Neural cell (in vitro differentiated cells): Measurements from ENCODE around the gene URAD. TPM values are rescaled to one million over a fixed set of nuclear protein-coding genes. Genes with fewer than 3 reads are reported as not detected.

Experiments used
- H2AFZ ChIP-seq: fragments of 200-600, 300-800 bp; sonication (generic), shearing (Covaris generic); 2 replicates; pipeline ENCODE4 v1.6.0; 2014; ENCODE audit warnings: low read depth, mild to moderate bottlenecking, antibody characterized with exemption, low read length, moderate library complexity
- H3F3A ChIP-seq: fragments of 200-600 bp; shearing (Covaris generic); 2 replicates; pipeline ENCODE4 v1.6.1; 2016; ENCODE audit warnings: mild to moderate bottlenecking, moderate library complexity, mixed read lengths, antibody characterized with exemption, low read length; ENCODE audit not compliant: insufficient read depth, poor library complexity, severe bottlenecking
- H3K27ac ChIP-seq: fragments of 200-600, 300-800 bp; sonication (generic), shearing (Covaris generic); 2 replicates; pipeline ENCODE4 v1.5.1; 2014; ENCODE audit warnings: mild to moderate bottlenecking, low read length, moderate library complexity
- H3K27me3 ChIP-seq: fragments of 300-800, 200-600 bp; sonication (generic), shearing (Covaris generic); 2 replicates; pipeline ENCODE4 v1.6.0; 2014; ENCODE audit warnings: mild to moderate bottlenecking, low read depth, low read length, moderate library complexity; ENCODE audit not compliant: insufficient read depth
- H3K36me3 ChIP-seq: fragments of 300-800, 200-600 bp; sonication (generic), shearing (Covaris generic); 2 replicates; pipeline ENCODE4 v1.5.1; 2014; ENCODE audit warnings: mild to moderate bottlenecking, antibody characterized with exemption, low read length, moderate library complexity; ENCODE audit not compliant: insufficient read depth
- H3K4me2 ChIP-seq: fragments of 300-800, 200-600 bp; sonication (generic), shearing (Covaris generic); 2 replicates; pipeline ENCODE4 v1.6.0; 2014; ENCODE audit warnings: mild to moderate bottlenecking, low read length
- H3K4me3 ChIP-seq: fragments of 300-800, 200-600 bp; sonication (generic), shearing (Covaris generic); 2 replicates; pipeline ENCODE4 v1.5.1; 2014; ENCODE audit warnings: mild to moderate bottlenecking, low read length, moderate library complexity
- H3K79me2 ChIP-seq: fragments of 200-600 bp; shearing (Covaris generic); replicated peaks from 2 replicates; pipeline ENCODE4 v1.6.0; 2014; ENCODE audit warnings: mild to moderate bottlenecking, low read length, moderate library complexity; ENCODE audit not compliant: insufficient read depth
- H3K9ac ChIP-seq: fragments of 300-800, 200-600 bp; sonication (generic), shearing (Covaris generic); 2 replicates; pipeline ENCODE4 v1.6.1; 2016; ENCODE audit warnings: mild to moderate bottlenecking, low read length, mixed read lengths
- H3K9me2 ChIP-seq: fragments of 200-600 bp; shearing (Covaris generic); 2 replicates; pipeline ENCODE4 v1.6.1; 2016; ENCODE audit warnings: mild to moderate bottlenecking, low read length, mixed read lengths; ENCODE audit not compliant: insufficient read depth
- H3K9me3 ChIP-seq: fragments of 200-600, 300-800 bp; sonication (generic), shearing (Covaris generic); 2 replicates; pipeline ENCODE4 v1.6.1; 2016; ENCODE audit warnings: mild to moderate bottlenecking, mixed run types, low read length, moderate library complexity, mixed read lengths
- H4K20me1 ChIP-seq: fragments of 200-600 bp; shearing (Covaris generic); 2 replicates; pipeline ENCODE4 v1.6.1; 2016; ENCODE audit warnings: mild to moderate bottlenecking, mixed run types; ENCODE audit not compliant: insufficient read depth
- EZH2 ChIP-seq: fragments of 200-600, 300-800 bp; shearing (Covaris generic), sonication (generic); IDR thresholded peaks from 2 replicates; pipeline ENCODE4 v1.6.1; 2014; ENCODE audit warnings: antibody characterized with exemption, low read length, borderline replicate concordance, mild to moderate bottlenecking; ENCODE audit not compliant: insufficient read depth, poor library complexity, severe bottlenecking
- MXI1 ChIP-seq: fragments of 450-650 bp; conservative IDR thresholded peaks from 2 replicates; pipeline ENCODE4 v1.6.1; 2014; ENCODE audit warnings: antibody characterized with exemption, mild to moderate bottlenecking; ENCODE audit not compliant: poor library complexity, severe bottlenecking
- POLR2AphosphoS5 ChIP-seq: IDR thresholded peaks from 2 replicates; pipeline ENCODE4 v1.6.1; 2012
- RAD21 ChIP-seq: fragments of 450-650 bp; conservative IDR thresholded peaks from 2 replicates; pipeline ENCODE4 v1.6.1; 2014; ENCODE audit warnings: antibody characterized with exemption, mild to moderate bottlenecking, moderate library complexity
- SMC3 ChIP-seq: fragments of 450-650 bp; conservative IDR thresholded peaks from 2 replicates; pipeline ENCODE4 v1.6.1; 2014; ENCODE audit warnings: antibody characterized with exemption, mild to moderate bottlenecking, moderate library complexity; ENCODE audit not compliant: poor library complexity
- polyA plus RNA-seq: library from polyadenylated mRNA; depleted of rRNA; stranded (reverse); fragments of >200 nt; gene quantifications from 2 replicates; pipeline ENCODE4 v1.2.3, GENCODE V29; 2014
- TF ChIP-seq, protein P1 (sequence below): IDR thresholded peaks from 2 replicates; pipeline ENCODE4 v1.6.1; 2012; ENCODE audit warnings: borderline replicate concordance
- TF ChIP-seq, protein P2 (sequence below): fragments of 450-650 bp; IDR thresholded peaks from 2 replicates; pipeline ENCODE4 v1.5.1; 2014; ENCODE audit warnings: antibody characterized with exemption, mild to moderate bottlenecking, moderate library complexity; ENCODE audit not compliant: poor library complexity, severe bottlenecking

URAD gene
- polyA plus RNA-seq, 1 donor from 2014 or later = not detected

DNA sequence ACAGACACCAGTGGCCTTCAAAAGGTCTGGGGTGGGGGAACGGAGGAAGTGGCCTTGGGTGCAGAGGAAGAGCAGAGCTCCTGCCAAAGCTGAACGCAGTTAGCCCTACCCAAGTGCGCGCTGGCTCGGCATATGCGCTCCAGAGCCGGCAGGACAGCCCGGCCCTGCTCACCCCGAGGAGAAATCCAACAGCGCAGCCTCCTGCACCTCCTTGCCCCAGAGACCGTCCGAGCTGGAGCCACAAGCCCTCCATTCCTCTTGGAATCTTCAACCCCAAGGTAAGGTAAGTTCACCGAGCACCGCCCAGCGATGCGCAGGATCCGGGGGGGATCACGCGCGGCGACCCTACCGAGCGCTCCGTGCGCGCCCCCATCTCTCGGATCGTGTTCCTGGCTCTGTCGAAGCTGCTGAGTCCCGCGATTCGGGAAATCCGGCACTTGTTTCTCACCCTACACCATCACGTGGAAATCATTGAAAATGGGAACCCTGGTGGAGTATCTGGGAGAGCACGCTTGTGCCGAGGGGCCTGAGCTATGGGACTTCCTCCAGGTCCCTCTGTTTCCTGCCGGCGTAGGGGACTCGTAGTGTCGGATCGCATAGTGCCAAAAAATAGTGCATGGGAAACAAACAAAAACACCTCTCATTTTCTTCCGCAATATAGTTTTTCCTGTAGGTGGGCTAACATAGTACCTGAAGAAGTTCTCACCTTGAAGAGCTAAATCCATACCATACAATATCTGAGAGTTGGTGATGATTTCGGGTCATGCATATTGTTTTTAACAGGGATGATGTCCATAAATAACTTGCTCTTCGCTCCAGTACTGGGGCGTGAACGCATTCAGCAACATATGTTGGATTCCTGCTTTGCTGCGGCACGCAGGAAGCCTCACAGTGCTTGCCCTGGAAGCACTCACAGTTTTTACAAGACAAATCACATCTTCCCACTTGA lies 59.4 kb downstream of the URAD start:
- Histone ChIP-seq H3K36me3 (no peaks in the 10 kb centered on the region), H4K20me1 (no peaks in the 10 kb centered on the region), H3K9me3 (peaks cover 3% of the 10 kb centered on the region), H3K79me2 (no peaks in the 10 kb centered on the region), H3K9ac (no peak overlapping the region), H3K4me3 (no peak overlapping the region), H2AFZ (no peak overlapping the region), H3K4me2 (no peak overlapping the region), H3K27me3 (peaks cover 96% of the 10 kb centered on the region), H3K27ac (no peak overlapping the region), H3K9me2 (no peaks in the 10 kb centered on the region), H3F3A (no peaks in the 10 kb centered on the region)
- TF ChIP-seq, protein P1, sequence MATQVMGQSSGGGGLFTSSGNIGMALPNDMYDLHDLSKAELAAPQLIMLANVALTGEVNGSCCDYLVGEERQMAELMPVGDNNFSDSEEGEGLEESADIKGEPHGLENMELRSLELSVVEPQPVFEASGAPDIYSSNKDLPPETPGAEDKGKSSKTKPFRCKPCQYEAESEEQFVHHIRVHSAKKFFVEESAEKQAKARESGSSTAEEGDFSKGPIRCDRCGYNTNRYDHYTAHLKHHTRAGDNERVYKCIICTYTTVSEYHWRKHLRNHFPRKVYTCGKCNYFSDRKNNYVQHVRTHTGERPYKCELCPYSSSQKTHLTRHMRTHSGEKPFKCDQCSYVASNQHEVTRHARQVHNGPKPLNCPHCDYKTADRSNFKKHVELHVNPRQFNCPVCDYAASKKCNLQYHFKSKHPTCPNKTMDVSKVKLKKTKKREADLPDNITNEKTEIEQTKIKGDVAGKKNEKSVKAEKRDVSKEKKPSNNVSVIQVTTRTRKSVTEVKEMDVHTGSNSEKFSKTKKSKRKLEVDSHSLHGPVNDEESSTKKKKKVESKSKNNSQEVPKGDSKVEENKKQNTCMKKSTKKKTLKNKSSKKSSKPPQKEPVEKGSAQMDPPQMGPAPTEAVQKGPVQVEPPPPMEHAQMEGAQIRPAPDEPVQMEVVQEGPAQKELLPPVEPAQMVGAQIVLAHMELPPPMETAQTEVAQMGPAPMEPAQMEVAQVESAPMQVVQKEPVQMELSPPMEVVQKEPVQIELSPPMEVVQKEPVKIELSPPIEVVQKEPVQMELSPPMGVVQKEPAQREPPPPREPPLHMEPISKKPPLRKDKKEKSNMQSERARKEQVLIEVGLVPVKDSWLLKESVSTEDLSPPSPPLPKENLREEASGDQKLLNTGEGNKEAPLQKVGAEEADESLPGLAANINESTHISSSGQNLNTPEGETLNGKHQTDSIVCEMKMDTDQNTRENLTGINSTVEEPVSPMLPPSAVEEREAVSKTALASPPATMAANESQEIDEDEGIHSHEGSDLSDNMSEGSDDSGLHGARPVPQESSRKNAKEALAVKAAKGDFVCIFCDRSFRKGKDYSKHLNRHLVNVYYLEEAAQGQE = no peak
- no peak for TF ChIP-seq RAD21
- TF ChIP-seq, protein P2, sequence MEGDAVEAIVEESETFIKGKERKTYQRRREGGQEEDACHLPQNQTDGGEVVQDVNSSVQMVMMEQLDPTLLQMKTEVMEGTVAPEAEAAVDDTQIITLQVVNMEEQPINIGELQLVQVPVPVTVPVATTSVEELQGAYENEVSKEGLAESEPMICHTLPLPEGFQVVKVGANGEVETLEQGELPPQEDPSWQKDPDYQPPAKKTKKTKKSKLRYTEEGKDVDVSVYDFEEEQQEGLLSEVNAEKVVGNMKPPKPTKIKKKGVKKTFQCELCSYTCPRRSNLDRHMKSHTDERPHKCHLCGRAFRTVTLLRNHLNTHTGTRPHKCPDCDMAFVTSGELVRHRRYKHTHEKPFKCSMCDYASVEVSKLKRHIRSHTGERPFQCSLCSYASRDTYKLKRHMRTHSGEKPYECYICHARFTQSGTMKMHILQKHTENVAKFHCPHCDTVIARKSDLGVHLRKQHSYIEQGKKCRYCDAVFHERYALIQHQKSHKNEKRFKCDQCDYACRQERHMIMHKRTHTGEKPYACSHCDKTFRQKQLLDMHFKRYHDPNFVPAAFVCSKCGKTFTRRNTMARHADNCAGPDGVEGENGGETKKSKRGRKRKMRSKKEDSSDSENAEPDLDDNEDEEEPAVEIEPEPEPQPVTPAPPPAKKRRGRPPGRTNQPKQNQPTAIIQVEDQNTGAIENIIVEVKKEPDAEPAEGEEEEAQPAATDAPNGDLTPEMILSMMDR = no peak
- peak; percentile 48 for TF ChIP-seq EZH2
- no peak for TF ChIP-seq MXI1
- TF ChIP-seq SMC3 = no peak

DNA sequence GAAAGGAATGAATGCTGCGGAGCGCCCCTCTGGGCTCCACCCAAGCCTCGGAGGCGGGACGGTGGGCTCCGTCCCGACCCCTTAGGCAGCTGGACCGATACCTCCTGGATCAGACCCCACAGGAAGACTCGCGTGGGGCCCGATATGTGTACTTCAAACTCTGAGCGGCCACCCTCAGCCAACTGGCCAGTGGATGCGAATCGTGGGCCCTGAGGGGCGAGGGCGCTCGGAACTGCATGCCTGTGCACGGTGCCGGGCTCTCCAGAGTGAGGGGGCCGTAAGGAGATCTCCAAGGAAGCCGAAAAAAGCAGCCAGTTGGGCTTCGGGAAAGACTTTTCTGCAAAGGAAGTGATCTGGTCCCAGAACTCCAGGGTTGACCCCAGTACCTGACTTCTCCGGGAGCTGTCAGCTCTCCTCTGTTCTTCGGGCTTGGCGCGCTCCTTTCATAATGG lies 60.1 kb downstream of the URAD start:
- H3F3A ChIP-seq = no peaks in the 10 kb centered on the region
- H3K27ac ChIP-seq = no peak overlapping the region
- H3K27me3 ChIP-seq = peaks cover 96% of the 10 kb centered on the region
- no peaks in the 10 kb centered on the region for H3K9me2 ChIP-seq
- no peaks in the 10 kb centered on the region for H4K20me1 ChIP-seq
- no peak overlapping the region for H3K9ac ChIP-seq
- H3K4me3 ChIP-seq = no peak overlapping the region
- H2AFZ ChIP-seq = no peak overlapping the region
- H3K9me3 ChIP-seq = peaks cover 3% of the 10 kb centered on the region
- TF ChIP-seq EZH2 = no peak
- no peak for TF ChIP-seq MXI1
- no peak for TF ChIP-seq POLR2AphosphoS5
- TF ChIP-seq SMC3 = no peak
- TF ChIP-seq, protein P1 = no peak
- no peak for TF ChIP-seq RAD21
- no peaks in the 10 kb centered on the region for H3K36me3 ChIP-seq
- H3K4me2 ChIP-seq = no peak overlapping the region
- H3K79me2 ChIP-seq = no peaks in the 10 kb centered on the region
